Measurements from ENCODE around the gene CPNE6. TPM values are rescaled to one million over a fixed set of nuclear protein-coding genes. Genes with fewer than 3 reads are reported as not detected.

The CPNE6 gene
- total and polyA plus RNA-seq, 2 of the 13 experiments (the other 11 are each of a cell fraction or from before 2014, with no cell fraction given), result not detected

DNA sequence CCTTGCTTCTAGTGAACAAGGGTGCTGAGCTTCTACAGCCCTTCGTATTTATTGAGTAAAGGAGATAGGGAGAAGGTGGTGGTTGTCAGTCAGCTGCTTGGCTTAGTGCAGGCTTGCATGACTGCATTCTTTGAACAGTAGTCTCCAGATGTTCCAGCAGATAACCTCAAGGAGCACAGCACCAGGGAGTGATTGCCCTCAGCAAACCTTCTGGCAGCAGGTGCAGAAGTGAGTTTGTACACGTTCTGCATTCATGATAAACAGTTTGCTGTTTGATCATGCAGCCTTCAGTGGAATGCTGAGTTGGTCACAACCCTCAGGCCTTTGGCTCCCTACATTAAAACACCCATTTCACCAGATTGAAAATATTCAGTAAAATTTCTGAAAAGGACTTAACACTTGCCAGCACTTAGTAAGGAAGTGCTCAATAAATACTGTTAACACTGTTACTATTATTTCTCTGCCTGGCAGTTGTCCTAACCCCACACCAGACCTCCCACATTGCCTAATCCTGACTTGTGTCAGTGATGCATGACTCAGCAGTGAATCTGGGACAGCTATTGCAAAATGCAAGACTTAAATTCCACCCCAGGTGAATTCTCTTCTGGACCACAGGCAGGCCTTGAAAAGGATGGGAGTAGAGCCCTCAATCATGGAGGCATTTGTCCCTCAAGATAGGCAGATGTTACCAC, 38.5 kb upstream of the CPNE6 start (continued):
- TF ChIP-seq LCORL (IDR thresholded peaks at IDR 0.05) (peak; percentile 52; the same call in 1 of the 2 replicates), LCORL (CRISPR knock-in tag; IDR thresholded peaks at IDR 0.05) (peak; percentile 98), ZNF12 (CRISPR knock-in tag; IDR thresholded peaks at IDR 0.05) (peak; percentile 91), JDP2 (CRISPR knock-in tag; IDR thresholded peaks at IDR 0.05; ENCODE audit: borderline replicate concordance) (no peak), ZNF577 (CRISPR knock-in tag; IDR thresholded peaks at IDR 0.05; ENCODE audit: borderline replicate concordance, low read depth) (no peak), FOXA1 (IDR thresholded peaks at IDR 0.05) (no peak), FOXA1 (CRISPR knock-in tag; IDR thresholded peaks at IDR 0.05) (0 out of 2 replicates have a peak, but pooled peaks have one; percentile 39), ATF4 (CRISPR knock-in tag; IDR thresholded peaks at IDR 0.05) (peak in 1 of 2 experiments; percentile 76; a peak in 2 of 4 replicates), KDM5B (CRISPR knock-in tag; IDR thresholded peaks at IDR 0.05; ENCODE audit: borderline replicate concordance) (no peak), FOXA3 (CRISPR knock-in tag; IDR thresholded peaks at IDR 0.05) (peak; percentile 84), KLF16 (CRISPR knock-in tag; IDR thresholded peaks at IDR 0.05) (peak in 1 of 2 experiments; percentile 81; a peak in 2 of 4 replicates), AGO2 (optimal IDR thresholded peaks at IDR 0.05; ENCODE audit: low read depth, low read length) (no peak), JUND (CRISPR knock-in tag; IDR thresholded peaks at IDR 0.05) (peak; percentile 93), MEIS2 (CRISPR knock-in tag; IDR thresholded peaks at IDR 0.05) (peak; percentile 77; the same call in 1 of the 2 replicates), ZNF574 (CRISPR knock-in tag; IDR thresholded peaks at IDR 0.05) (peak; percentile 50; the same call in 1 of the 2 replicates), IKZF4 (CRISPR knock-in tag; IDR thresholded peaks at IDR 0.05; ENCODE audit: borderline replicate concordance, low read depth, not compliant biosample characterization) (no peak)
- TF ChIP-seq, protein P1, sequence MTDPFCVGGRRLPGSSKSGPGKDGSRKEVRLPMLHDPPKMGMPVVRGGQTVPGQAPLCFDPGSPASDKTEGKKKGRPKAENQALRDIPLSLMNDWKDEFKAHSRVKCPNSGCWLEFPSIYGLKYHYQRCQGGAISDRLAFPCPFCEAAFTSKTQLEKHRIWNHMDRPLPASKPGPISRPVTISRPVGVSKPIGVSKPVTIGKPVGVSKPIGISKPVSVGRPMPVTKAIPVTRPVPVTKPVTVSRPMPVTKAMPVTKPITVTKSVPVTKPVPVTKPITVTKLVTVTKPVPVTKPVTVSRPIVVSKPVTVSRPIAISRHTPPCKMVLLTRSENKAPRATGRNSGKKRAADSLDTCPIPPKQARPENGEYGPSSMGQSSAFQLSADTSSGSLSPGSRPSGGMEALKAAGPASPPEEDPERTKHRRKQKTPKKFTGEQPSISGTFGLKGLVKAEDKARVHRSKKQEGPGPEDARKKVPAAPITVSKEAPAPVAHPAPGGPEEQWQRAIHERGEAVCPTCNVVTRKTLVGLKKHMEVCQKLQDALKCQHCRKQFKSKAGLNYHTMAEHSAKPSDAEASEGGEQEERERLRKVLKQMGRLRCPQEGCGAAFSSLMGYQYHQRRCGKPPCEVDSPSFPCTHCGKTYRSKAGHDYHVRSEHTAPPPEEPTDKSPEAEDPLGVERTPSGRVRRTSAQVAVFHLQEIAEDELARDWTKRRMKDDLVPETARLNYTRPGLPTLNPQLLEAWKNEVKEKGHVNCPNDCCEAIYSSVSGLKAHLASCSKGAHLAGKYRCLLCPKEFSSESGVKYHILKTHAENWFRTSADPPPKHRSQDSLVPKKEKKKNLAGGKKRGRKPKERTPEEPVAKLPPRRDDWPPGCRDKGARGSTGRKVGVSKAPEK (CRISPR knock-in tag; IDR thresholded peaks at IDR 0.05; ENCODE audit: borderline replicate concordance), result no peak
- TF ChIP-seq, protein P2, sequence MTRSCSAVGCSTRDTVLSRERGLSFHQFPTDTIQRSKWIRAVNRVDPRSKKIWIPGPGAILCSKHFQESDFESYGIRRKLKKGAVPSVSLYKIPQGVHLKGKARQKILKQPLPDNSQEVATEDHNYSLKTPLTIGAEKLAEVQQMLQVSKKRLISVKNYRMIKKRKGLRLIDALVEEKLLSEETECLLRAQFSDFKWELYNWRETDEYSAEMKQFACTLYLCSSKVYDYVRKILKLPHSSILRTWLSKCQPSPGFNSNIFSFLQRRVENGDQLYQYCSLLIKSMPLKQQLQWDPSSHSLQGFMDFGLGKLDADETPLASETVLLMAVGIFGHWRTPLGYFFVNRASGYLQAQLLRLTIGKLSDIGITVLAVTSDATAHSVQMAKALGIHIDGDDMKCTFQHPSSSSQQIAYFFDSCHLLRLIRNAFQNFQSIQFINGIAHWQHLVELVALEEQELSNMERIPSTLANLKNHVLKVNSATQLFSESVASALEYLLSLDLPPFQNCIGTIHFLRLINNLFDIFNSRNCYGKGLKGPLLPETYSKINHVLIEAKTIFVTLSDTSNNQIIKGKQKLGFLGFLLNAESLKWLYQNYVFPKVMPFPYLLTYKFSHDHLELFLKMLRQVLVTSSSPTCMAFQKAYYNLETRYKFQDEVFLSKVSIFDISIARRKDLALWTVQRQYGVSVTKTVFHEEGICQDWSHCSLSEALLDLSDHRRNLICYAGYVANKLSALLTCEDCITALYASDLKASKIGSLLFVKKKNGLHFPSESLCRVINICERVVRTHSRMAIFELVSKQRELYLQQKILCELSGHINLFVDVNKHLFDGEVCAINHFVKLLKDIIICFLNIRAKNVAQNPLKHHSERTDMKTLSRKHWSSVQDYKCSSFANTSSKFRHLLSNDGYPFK (CRISPR knock-in tag; IDR thresholded peaks at IDR 0.05; ENCODE audit: borderline replicate concordance), result no peak

Measured in HepG2 (cell line).